IMR-90 (cell line): ENCODE measurements around the gene PCCB.
"Not testable (repeated sequence)": the region's sequence is repeated elsewhere in the genome, so short reads cannot be mapped to it uniquely, and the experiment has no call there.

Source experiments
- SMC3 ChIP-seq: fragments of 150-350 bp; IDR thresholded peaks from 2 replicates; pipeline ENCODE4 v1.6.1; 2016; ENCODE audit warnings: low read depth, mild to moderate bottlenecking, antibody characterized with exemption, low read length, moderate library complexity
- TF ChIP-seq, protein P1 (sequence below): conservative IDR thresholded peaks from 2 replicates; pipeline ENCODE4 v1.5.1; 2012; ENCODE audit warnings: mild to moderate bottlenecking, low read depth, low read length, improper control_type of control experiment
- TF ChIP-seq, protein P2 (sequence below): fragments of 150-350 bp; IDR thresholded peaks from 2 replicates; pipeline ENCODE4 v1.6.1; 2016; ENCODE audit warnings: low read depth, mild to moderate bottlenecking, low read length, moderate library complexity, borderline replicate concordance

DNA sequence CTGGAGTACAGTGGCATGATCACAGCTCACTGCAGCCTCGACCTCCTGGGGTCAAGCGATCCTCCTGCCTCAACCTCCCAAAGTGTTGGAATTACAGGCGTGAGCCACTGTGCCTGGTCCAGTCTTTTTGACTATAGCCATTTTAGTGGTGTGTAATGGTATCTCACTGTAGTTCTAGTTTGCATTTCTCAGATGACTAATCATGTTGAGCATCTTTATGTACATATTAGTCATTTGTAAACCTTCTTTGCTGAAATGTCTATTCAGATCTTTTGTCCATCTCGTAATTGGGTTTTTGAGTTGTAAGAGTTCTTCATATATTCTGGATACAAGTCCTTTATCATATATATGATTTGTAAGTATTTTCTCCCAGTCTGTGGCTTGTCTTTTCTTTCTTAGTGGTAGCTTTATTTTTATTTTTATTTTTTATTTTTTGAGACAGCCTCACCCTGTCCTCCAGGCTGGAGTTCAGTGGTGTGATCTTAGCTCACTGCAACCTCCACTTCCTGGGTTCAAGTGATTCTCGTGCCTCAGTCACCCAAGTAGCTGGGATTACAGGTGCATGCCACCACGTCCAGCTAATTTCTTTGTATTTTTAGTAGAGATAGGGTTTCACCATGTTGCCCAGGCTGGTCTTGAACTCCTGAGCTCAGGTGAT, 16.5 kb downstream of the PCCB start:
- TF ChIP-seq, protein P1, sequence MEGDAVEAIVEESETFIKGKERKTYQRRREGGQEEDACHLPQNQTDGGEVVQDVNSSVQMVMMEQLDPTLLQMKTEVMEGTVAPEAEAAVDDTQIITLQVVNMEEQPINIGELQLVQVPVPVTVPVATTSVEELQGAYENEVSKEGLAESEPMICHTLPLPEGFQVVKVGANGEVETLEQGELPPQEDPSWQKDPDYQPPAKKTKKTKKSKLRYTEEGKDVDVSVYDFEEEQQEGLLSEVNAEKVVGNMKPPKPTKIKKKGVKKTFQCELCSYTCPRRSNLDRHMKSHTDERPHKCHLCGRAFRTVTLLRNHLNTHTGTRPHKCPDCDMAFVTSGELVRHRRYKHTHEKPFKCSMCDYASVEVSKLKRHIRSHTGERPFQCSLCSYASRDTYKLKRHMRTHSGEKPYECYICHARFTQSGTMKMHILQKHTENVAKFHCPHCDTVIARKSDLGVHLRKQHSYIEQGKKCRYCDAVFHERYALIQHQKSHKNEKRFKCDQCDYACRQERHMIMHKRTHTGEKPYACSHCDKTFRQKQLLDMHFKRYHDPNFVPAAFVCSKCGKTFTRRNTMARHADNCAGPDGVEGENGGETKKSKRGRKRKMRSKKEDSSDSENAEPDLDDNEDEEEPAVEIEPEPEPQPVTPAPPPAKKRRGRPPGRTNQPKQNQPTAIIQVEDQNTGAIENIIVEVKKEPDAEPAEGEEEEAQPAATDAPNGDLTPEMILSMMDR, result not testable (repeated sequence)
- TF ChIP-seq, protein P2, sequence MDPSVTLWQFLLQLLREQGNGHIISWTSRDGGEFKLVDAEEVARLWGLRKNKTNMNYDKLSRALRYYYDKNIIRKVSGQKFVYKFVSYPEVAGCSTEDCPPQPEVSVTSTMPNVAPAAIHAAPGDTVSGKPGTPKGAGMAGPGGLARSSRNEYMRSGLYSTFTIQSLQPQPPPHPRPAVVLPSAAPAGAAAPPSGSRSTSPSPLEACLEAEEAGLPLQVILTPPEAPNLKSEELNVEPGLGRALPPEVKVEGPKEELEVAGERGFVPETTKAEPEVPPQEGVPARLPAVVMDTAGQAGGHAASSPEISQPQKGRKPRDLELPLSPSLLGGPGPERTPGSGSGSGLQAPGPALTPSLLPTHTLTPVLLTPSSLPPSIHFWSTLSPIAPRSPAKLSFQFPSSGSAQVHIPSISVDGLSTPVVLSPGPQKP, result not testable (repeated sequence)
- not testable (repeated sequence) for TF ChIP-seq SMC3
